ENCODE data around the gene DOK6. TPM values are rescaled to one million over a fixed set of nuclear protein-coding genes. Genes with fewer than 3 reads are reported as not detected.

Gene DOK6
- total RNA-seq, 1 donor from 2014 or later, result not detected

DNA sequence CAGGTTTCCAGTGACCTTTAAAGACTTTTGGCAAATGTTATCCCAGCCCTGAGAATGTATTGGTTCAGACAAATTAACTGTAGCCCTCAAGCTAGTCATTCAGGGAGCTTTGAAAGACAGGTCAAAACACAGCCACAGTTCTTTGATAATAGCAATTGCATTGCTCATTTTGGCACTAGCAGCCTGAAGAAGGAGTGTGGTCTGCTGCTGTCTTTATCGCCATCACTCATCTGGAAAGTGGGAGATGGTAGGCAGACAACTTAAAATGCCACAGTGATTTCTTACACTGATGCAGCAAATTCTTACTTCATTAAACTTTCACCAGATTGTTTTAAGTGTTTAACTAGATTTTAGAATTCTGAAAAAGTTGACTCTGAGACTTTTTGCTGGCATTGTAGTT lies 47.2 kb downstream of the DOK6 start:
- Mint-ChIP-seq H3K27me3 (no peaks in the 10 kb centered on the region), H3K36me3 (ENCODE audit: low read depth) (no peaks in the 10 kb centered on the region), H3K4me3 (no peak overlapping the region), H3K9me3 (peaks cover 5% of the 10 kb centered on the region), H3K4me1 (no peaks in the 10 kb centered on the region), H3K27ac (no peak overlapping the region)
- intact Hi-C loops (cut with micrococcal nuclease), result no loop called here
- ChIA-PET POLR2A (no interaction called here), CTCF (no interaction called here)
- ATAC-seq (ENCODE audit: low read depth), result no peak
- no peak for TF ChIP-seq CTCF (IDR thresholded peaks at IDR 0.05)
- no peak for DNase-seq

GRCh38 chr18:69455125-69455524 lies 54.4 kb downstream of the DOK6 start:
- ChIA-PET POLR2A (no interaction called here), CTCF (no interaction called here)
- no peaks in the 10 kb centered on the region for H3K4me1 Mint-ChIP-seq

GRCh38 chr18:69469444-69469919 lies 68.8 kb downstream of the DOK6 start:
- H3K36me3 Mint-ChIP-seq (ENCODE audit: low read depth), result no peaks in the 10 kb centered on the region
- DNase-seq (no peak), ATAC-seq (ENCODE audit: low read depth) (no peak)
- H3K4me3 Mint-ChIP-seq, result no peak overlapping the region
- intact Hi-C loops (cut with micrococcal nuclease), result loop anchor here (1.0 kb wide), 1 partner anchor 617 kb away; no protein-coding TSS in a partner anchor
- H3K27ac Mint-ChIP-seq, result no peak overlapping the region
- ChIA-PET POLR2A (no interaction called here), CTCF (no interaction called here)
- H3K9me3 Mint-ChIP-seq, result peaks cover 3% of the 10 kb centered on the region
- H3K27me3 Mint-ChIP-seq, result no peaks in the 10 kb centered on the region
- H3K4me1 Mint-ChIP-seq, result no peaks in the 10 kb centered on the region
- TF ChIP-seq CTCF (IDR thresholded peaks at IDR 0.05), result no peak

More at GRCh38 chr18:69455125-69455524, 54.4 kb downstream of the DOK6 start:
- H3K27me3 Mint-ChIP-seq, result no peaks in the 10 kb centered on the region
- no peak for TF ChIP-seq CTCF (IDR thresholded peaks at IDR 0.05)
- intact Hi-C loops (cut with micrococcal nuclease), result no loop called here
- ATAC-seq (ENCODE audit: low read depth) (no peak), DNase-seq (no peak)
- H3K27ac Mint-ChIP-seq, result no peak overlapping the region
- H3K36me3 Mint-ChIP-seq (ENCODE audit: low read depth), result no peaks in the 10 kb centered on the region
- peaks cover 4% of the 10 kb centered on the region for H3K9me3 Mint-ChIP-seq
- no peak overlapping the region for H3K4me3 Mint-ChIP-seq

DNA sequence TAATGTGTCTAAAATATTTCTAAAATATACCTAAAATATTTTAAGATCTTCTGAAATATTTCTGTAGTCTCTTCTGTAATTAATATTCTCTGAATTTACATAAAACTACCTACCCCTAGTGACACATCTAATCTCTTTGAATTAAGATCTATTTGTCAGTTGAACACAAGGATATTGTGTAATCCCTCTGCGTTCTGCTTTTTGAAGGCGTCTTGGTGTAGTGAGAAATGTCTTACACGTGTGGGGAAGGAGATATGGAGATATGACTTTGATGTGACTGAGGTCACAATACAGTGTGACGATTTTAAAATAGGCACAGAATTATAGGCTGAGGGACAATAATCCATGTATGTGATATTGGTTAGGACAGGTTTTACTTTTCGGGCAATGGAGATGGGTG lies 79.8 kb downstream of the DOK6 start:
- Mint-ChIP-seq H3K27me3 (no peaks in the 10 kb centered on the region), H3K4me3 (no peak overlapping the region), H3K36me3 (ENCODE audit: low read depth) (no peaks in the 10 kb centered on the region), H3K4me1 (no peaks in the 10 kb centered on the region), H3K27ac (no peak overlapping the region), H3K9me3 (no peaks in the 10 kb centered on the region)
- ATAC-seq (ENCODE audit: low read depth) (no peak), DNase-seq (no peak)
- intact Hi-C loops (cut with micrococcal nuclease), result no loop called here
- CTCF ChIA-PET, result no interaction called here
- no peak for TF ChIP-seq CTCF (IDR thresholded peaks at IDR 0.05)
- POLR2A ChIA-PET, result no interaction called here

DNA sequence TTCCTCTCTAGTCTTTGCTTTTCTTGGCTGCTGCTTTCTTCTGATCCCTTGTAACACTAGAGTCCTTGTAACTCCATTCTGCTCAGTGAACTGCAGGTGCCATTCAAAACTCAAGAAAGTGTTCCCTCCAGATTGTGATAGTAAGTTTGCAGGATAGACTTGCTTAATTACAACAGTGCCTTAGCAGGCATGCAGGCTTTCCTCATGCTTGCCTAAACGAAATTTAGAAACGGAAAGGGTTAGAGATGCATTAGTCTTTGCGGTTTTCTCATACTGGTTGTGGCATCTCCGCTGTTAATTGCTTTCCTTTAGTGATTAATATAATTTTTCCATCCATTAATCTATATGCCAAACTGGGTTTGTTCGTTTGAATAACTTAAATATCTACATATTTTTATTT lies 82.9 kb downstream of the DOK6 start:
- DNase-seq (no peak), ATAC-seq (ENCODE audit: low read depth) (no peak)
- TF ChIP-seq CTCF (IDR thresholded peaks at IDR 0.05), result no peak
- intact Hi-C loops (cut with micrococcal nuclease), result no loop called here
- Mint-ChIP-seq H3K4me3 (no peak overlapping the region), H3K27me3 (no peaks in the 10 kb centered on the region), H3K36me3 (ENCODE audit: low read depth) (no peaks in the 10 kb centered on the region), H3K9me3 (no peaks in the 10 kb centered on the region), H3K4me1 (no peaks in the 10 kb centered on the region), H3K27ac (no peak overlapping the region)
- ChIA-PET POLR2A (no interaction called here), CTCF (no interaction called here)
